Measurements from ENCODE around the gene GPBP1. TPM values are rescaled to one million over a fixed set of nuclear protein-coding genes. Genes with fewer than 3 reads are reported as not detected.
A peak's percentile ranks its signal among the peaks of the same experiment; 100 is the strongest.
"Not testable (repeated sequence)": the region's sequence is repeated elsewhere in the genome, so short reads cannot be mapped to it uniquely, and the experiment has no call there.

GPBP1 gene
- total RNA-seq, result 10 to 100 TPM; 54.3 to 70.8 (median 58.8) TPM
- polyA plus RNA-seq, result 44.7 TPM
- long read RNA-seq, donor 1, full-length matches to known transcripts, result 81 of 162 reads
- long read RNA-seq, donor 1, partial matches to known transcripts, result 18 of 162 reads
- long read RNA-seq, donor 1, other reads (novel, unspliced or antisense), result 63 of 162 reads
- long read RNA-seq, donor 2, full-length matches to known transcripts, result 31 of 51 reads
- long read RNA-seq, donor 2, partial matches to known transcripts, result 1 of 51 reads
- long read RNA-seq, donor 2, other reads (novel, unspliced or antisense), result 19 of 51 reads
- long read RNA-seq, donor 3, full-length matches to known transcripts, result 110 of 280 reads
- long read RNA-seq, donor 3, partial matches to known transcripts, result 72 of 280 reads
- long read RNA-seq, donor 3, other reads (novel, unspliced or antisense), result 98 of 280 reads
- long read RNA-seq, donor 4, full-length matches to known transcripts, result 23 of 57 reads
- long read RNA-seq, donor 4, partial matches to known transcripts, result 0 of 57 reads
- long read RNA-seq, donor 4, other reads (novel, unspliced or antisense), result 34 of 57 reads

- H3K4me3 ChIP-seq (ENCODE audit: low read length), result peak within 1 kb of the TSS; percentile 59
- peaks cover 3% of the 10 kb centered on the region for H3K4me1 ChIP-seq (ENCODE audit: control insufficient read depth, insufficient read depth, low read length)
- ATAC-seq (peak; percentile 95 to 96), DNase-seq (peak; percentile 99)
- H3K9me3 ChIP-seq (ENCODE audit: control insufficient read depth, low read length), result no peaks in the 10 kb centered on the region
- H3K27ac ChIP-seq (ENCODE audit: low read length), result peak within 1 kb of the TSS; percentile 81
- intact Hi-C loops (cut with DNase I), result loop anchor here in 1 of 4 donors (5.0 kb wide), 1 partner anchor 44 kb away; no protein-coding TSS in a partner anchor
- no peaks in the 10 kb centered on the region for H3K27me3 ChIP-seq (ENCODE audit: control insufficient read depth, insufficient read depth)
- WGBS, result under 1% methylated on average over 83 of the region's 83 CpGs
These were observed at the start of gene GPBP1 for GRCh38 chr5:57173319-57174127. Gene GPBP1 (plus strand): TSS chr5:57174059. CDS start chr5:57214131, 40,072 bp downstream.

GRCh38 chr5:57128325-57128724 lies 45.5 kb upstream of the GPBP1 start:
- H3K4me1 ChIP-seq (ENCODE audit: control insufficient read depth, insufficient read depth, low read length), result no peaks in the 10 kb centered on the region
- ATAC-seq (no peak), DNase-seq (no peak)
- intact Hi-C loops (cut with DNase I), result no loop called here
- no peaks in the 10 kb centered on the region for H3K9me3 ChIP-seq (ENCODE audit: control insufficient read depth, low read length)
- H3K27ac ChIP-seq (ENCODE audit: low read length), result no peak overlapping the region
- H3K27me3 ChIP-seq (ENCODE audit: control insufficient read depth, insufficient read depth), result no peaks in the 10 kb centered on the region
- WGBS, result 96% methylated on average over 3 of the region's 3 CpGs
- H3K4me3 ChIP-seq (ENCODE audit: low read length), result no peak overlapping the region

- ATAC-seq (no peak), DNase-seq (no peak)
- Histone ChIP-seq H3K4me1 (ENCODE audit: control insufficient read depth, insufficient read depth, low read length) (no peaks in the 10 kb centered on the region), H3K27me3 (ENCODE audit: control insufficient read depth, insufficient read depth) (no peaks in the 10 kb centered on the region), H3K4me3 (ENCODE audit: low read length) (no peak overlapping the region), H3K27ac (ENCODE audit: low read length) (no peak overlapping the region), H3K9me3 (ENCODE audit: control insufficient read depth, low read length) (no peaks in the 10 kb centered on the region)
- 89% methylated on average over 2 of the region's 2 CpGs for WGBS
- intact Hi-C loops (cut with DNase I), result no loop called here
These were observed 40.3 kb upstream of the GPBP1 start for GRCh38 chr5:57133574-57133973.

GRCh38 chr5:57137401-57137800 lies 36.5 kb upstream of the GPBP1 start:
- no peaks in the 10 kb centered on the region for H3K27me3 ChIP-seq (ENCODE audit: control insufficient read depth, insufficient read depth)
- H3K9me3 ChIP-seq (ENCODE audit: control insufficient read depth, low read length), result no peaks in the 10 kb centered on the region
- H3K4me1 ChIP-seq (ENCODE audit: control insufficient read depth, insufficient read depth, low read length), result no peaks in the 10 kb centered on the region
- DNase-seq (no peak), ATAC-seq (no peak)
- WGBS, result 70% methylated on average over 2 of the region's 2 CpGs
- no peak overlapping the region for H3K27ac ChIP-seq (ENCODE audit: low read length)
- intact Hi-C loops (cut with DNase I), result loop anchor here in 2 of 4 donors (5.0 kb wide), 1 partner anchor 235 kb away; no protein-coding TSS in a partner anchor
- no peak overlapping the region for H3K4me3 ChIP-seq (ENCODE audit: low read length)

GRCh38 chr5:57152316-57152715 lies 21.5 kb upstream of the GPBP1 start:
- H3K9me3 ChIP-seq (ENCODE audit: control insufficient read depth, low read length), result no peaks in the 10 kb centered on the region
- no peak overlapping the region for H3K4me3 ChIP-seq (ENCODE audit: low read length)
- no peaks in the 10 kb centered on the region for H3K4me1 ChIP-seq (ENCODE audit: control insufficient read depth, insufficient read depth, low read length)
- no peak overlapping the region for H3K27ac ChIP-seq (ENCODE audit: low read length)
- ATAC-seq (no peak), DNase-seq (no peak)
- 77% methylated on average over 4 of the region's 4 CpGs for WGBS
- intact Hi-C loops (cut with DNase I), result no loop called here
- H3K27me3 ChIP-seq (ENCODE audit: control insufficient read depth, insufficient read depth), result no peaks in the 10 kb centered on the region

- Histone ChIP-seq H3K4me3 (ENCODE audit: low read length) (no peak overlapping the region), H3K27me3 (ENCODE audit: control insufficient read depth, insufficient read depth) (no peaks in the 10 kb centered on the region), H3K4me1 (ENCODE audit: control insufficient read depth, insufficient read depth, low read length) (no peaks in the 10 kb centered on the region), H3K9me3 (ENCODE audit: control insufficient read depth, low read length) (peaks cover 1% of the 10 kb centered on the region), H3K27ac (ENCODE audit: low read length) (no peak overlapping the region)
- WGBS, result 88% methylated on average over 2 of the region's 2 CpGs
- DNase-seq (no peak), ATAC-seq (no peak)
- intact Hi-C loops (cut with DNase I), result no loop called here
These were observed 18.8 kb upstream of the GPBP1 start for GRCh38 chr5:57155033-57155432.

- Histone ChIP-seq H3K9me3 (ENCODE audit: control insufficient read depth, low read length) (peaks cover 1% of the 10 kb centered on the region), H3K27ac (ENCODE audit: low read length) (no peak overlapping the region), H3K4me1 (ENCODE audit: control insufficient read depth, insufficient read depth, low read length) (no peaks in the 10 kb centered on the region), H3K27me3 (ENCODE audit: control insufficient read depth, insufficient read depth) (no peaks in the 10 kb centered on the region), H3K4me3 (ENCODE audit: low read length) (no peak overlapping the region)
- no peak for DNase-seq
- 57% methylated on average over 2 of the region's 2 CpGs for WGBS
- ATAC-seq, result no peak
- intact Hi-C loops (cut with DNase I), result no loop called here
These were observed 16.7 kb upstream of the GPBP1 start for GRCh38 chr5:57157131-57157530.

GRCh38 chr5:57157666-57158065 lies 16.2 kb upstream of the GPBP1 start:
- Histone ChIP-seq H3K27ac (ENCODE audit: low read length) (no peak overlapping the region), H3K9me3 (ENCODE audit: control insufficient read depth, low read length) (peaks cover 1% of the 10 kb centered on the region), H3K4me3 (ENCODE audit: low read length) (no peak overlapping the region), H3K4me1 (ENCODE audit: control insufficient read depth, insufficient read depth, low read length) (no peaks in the 10 kb centered on the region), H3K27me3 (ENCODE audit: control insufficient read depth, insufficient read depth) (no peaks in the 10 kb centered on the region)
- 93% methylated on average over 7 of the region's 7 CpGs for WGBS
- ATAC-seq, result no peak
- intact Hi-C loops (cut with DNase I), result no loop called here
- DNase-seq, result no peak

- ATAC-seq (no peak), DNase-seq (no peak)
- WGBS, result 94% methylated on average over 3 of the region's 3 CpGs
- Histone ChIP-seq H3K4me3 (ENCODE audit: low read length) (no peak overlapping the region), H3K4me1 (ENCODE audit: control insufficient read depth, insufficient read depth, low read length) (no peaks in the 10 kb centered on the region), H3K27ac (ENCODE audit: low read length) (no peak overlapping the region), H3K27me3 (ENCODE audit: control insufficient read depth, insufficient read depth) (no peaks in the 10 kb centered on the region), H3K9me3 (ENCODE audit: control insufficient read depth, low read length) (no peaks in the 10 kb centered on the region)
- intact Hi-C loops (cut with DNase I), result no loop called here
These were observed 10.3 kb upstream of the GPBP1 start for GRCh38 chr5:57163553-57164006.

- no peaks in the 10 kb centered on the region for H3K27me3 ChIP-seq (ENCODE audit: control insufficient read depth, insufficient read depth)
- WGBS, result 87% methylated on average over 8 of the region's 8 CpGs
- no peak overlapping the region for H3K27ac ChIP-seq (ENCODE audit: low read length)
- intact Hi-C loops (cut with DNase I), result no loop called here
- H3K4me3 ChIP-seq (ENCODE audit: low read length), result no peak overlapping the region
- ATAC-seq (no peak), DNase-seq (no peak)
- no peaks in the 10 kb centered on the region for H3K4me1 ChIP-seq (ENCODE audit: control insufficient read depth, insufficient read depth, low read length)
- H3K9me3 ChIP-seq (ENCODE audit: control insufficient read depth, low read length), result no peaks in the 10 kb centered on the region
These were observed 9.7 kb upstream of the GPBP1 start for GRCh38 chr5:57164124-57164523.

GRCh38 chr5:57165171-57165570 lies 8.7 kb upstream of the GPBP1 start:
- H3K27ac ChIP-seq (ENCODE audit: low read length); H3K4me3 ChIP-seq (ENCODE audit: low read length); DNase-seq; H3K27me3 ChIP-seq (ENCODE audit: control insufficient read depth, insufficient read depth); H3K4me1 ChIP-seq (ENCODE audit: control insufficient read depth, insufficient read depth, low read length); H3K9me3 ChIP-seq (ENCODE audit: control insufficient read depth, low read length); ATAC-seq; intact Hi-C loops (cut with DNase I): not testable (repeated sequence)
- WGBS, result 99% methylated on average over 3 of the region's 3 CpGs
